GM18861 (cell line): Measurements from ENCODE around the gene ITPR1.

Experiments used
- ATAC-seq: cut with Tn5 transposase; IDR thresholded peaks from one replicate; pipeline ENCODE4 v1.9.1; 2021; ENCODE audit not compliant: unreplicated experiment

The ITPR1 gene

GRCh38 chr3:4508048-4508981, 15.2 kb downstream of the ITPR1 start:
- peak; percentile 64 for ATAC-seq

GRCh38 chr3:4509043-4509442, 15.9 kb downstream of the ITPR1 start:
- no peak for ATAC-seq

- no peak for ATAC-seq
These were observed 17.0 kb downstream of the ITPR1 start for GRCh38 chr3:4509983-4510755.

GRCh38 chr3:4511491-4512262, 18.5 kb downstream of the ITPR1 start:
- no peak for ATAC-seq

GRCh38 chr3:4512895-4513616, 19.9 kb downstream of the ITPR1 start:
- no peak for ATAC-seq

- no peak for ATAC-seq
These were observed 21.2 kb downstream of the ITPR1 start for GRCh38 chr3:4514321-4514720.

GRCh38 chr3:4514916-4515315, 21.8 kb downstream of the ITPR1 start:
- no peak for ATAC-seq

GRCh38 chr3:4515916-4516579, 22.9 kb downstream of the ITPR1 start:
- ATAC-seq, result no peak

GRCh38 chr3:4517093-4517492, 23.9 kb downstream of the ITPR1 start:
- no peak for ATAC-seq

- no peak for ATAC-seq
These were observed 24.6 kb downstream of the ITPR1 start for GRCh38 chr3:4517643-4518311.

GRCh38 chr3:4520033-4520816, 27.1 kb downstream of the ITPR1 start:
- ATAC-seq, result no peak

- ATAC-seq, result no peak
These were observed 29.8 kb downstream of the ITPR1 start for GRCh38 chr3:4522947-4523346.

GRCh38 chr3:4523710-4524698, 30.9 kb downstream of the ITPR1 start:
- no peak for ATAC-seq

GRCh38 chr3:4525560-4526223, 32.5 kb downstream of the ITPR1 start:
- ATAC-seq, result no peak

- no peak for ATAC-seq
These were observed 35.2 kb downstream of the ITPR1 start for GRCh38 chr3:4528320-4528719.

- ATAC-seq, result no peak
These were observed 35.9 kb downstream of the ITPR1 start for GRCh38 chr3:4528819-4529600.
